Measurements from ENCODE around the gene ANP32A.

DNA sequence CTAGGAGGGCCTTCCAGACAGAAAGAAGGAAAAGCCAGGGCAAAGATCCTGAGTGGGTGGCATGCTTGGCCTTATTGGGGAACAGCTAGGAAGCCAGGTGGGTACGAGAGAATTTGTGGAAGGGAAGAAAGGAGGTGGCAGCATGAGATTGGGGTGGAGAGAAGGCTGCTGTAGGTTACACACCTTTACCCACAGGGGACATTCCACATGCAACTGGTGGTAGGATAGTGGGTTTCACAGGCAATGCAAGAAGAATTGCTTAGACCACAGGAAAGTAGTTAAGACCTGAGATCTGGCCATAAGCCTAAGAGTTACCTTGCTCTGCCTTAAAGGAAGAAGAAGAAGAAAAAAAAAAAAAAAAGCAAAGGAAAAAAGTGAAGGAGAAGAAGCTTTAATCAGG lies 19.8 kb downstream of the ANP32A start:
- no peak for TF ChIP-seq POLR2A (IDR thresholded peaks at IDR 0.05)
- TF ChIP-seq POLR2AphosphoS5 (IDR thresholded peaks at IDR 0.05; ENCODE audit: insufficient read depth in 1 of 2, low read depth in 1 of 2) = no peak
- TF ChIP-seq, protein P1, sequence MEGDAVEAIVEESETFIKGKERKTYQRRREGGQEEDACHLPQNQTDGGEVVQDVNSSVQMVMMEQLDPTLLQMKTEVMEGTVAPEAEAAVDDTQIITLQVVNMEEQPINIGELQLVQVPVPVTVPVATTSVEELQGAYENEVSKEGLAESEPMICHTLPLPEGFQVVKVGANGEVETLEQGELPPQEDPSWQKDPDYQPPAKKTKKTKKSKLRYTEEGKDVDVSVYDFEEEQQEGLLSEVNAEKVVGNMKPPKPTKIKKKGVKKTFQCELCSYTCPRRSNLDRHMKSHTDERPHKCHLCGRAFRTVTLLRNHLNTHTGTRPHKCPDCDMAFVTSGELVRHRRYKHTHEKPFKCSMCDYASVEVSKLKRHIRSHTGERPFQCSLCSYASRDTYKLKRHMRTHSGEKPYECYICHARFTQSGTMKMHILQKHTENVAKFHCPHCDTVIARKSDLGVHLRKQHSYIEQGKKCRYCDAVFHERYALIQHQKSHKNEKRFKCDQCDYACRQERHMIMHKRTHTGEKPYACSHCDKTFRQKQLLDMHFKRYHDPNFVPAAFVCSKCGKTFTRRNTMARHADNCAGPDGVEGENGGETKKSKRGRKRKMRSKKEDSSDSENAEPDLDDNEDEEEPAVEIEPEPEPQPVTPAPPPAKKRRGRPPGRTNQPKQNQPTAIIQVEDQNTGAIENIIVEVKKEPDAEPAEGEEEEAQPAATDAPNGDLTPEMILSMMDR (IDR thresholded peaks at IDR 0.05) = no peak

All from vagina (tissue), 2 donors.